Measurements from ENCODE around the gene FOXE1. TPM values are rescaled to one million over a fixed set of nuclear protein-coding genes. Genes with fewer than 3 reads are reported as not detected.

FOXE1 gene
- total and polyA plus RNA-seq, 2 of the 4 experiments (the other 2 are of a cell fraction) = under 0.01 to 0.22 TPM

GRCh38 chr9:97820373-97820772 lies 32.7 kb upstream of the FOXE1 start:
- Histone ChIP-seq H3K4ac (ENCODE audit: low read depth, low read length) (no peak overlapping the region), H4K20me1 (ENCODE audit: insufficient read depth, low read length) (no peaks in the 10 kb centered on the region), H3K9me1 (ENCODE audit: insufficient read depth, low read length) (no peaks in the 10 kb centered on the region; the same call in 1 of the 2 replicates), H3K27me3 (ENCODE audit: control insufficient read depth, insufficient read depth, low read length) (peaks cover 35% of the 10 kb centered on the region), H3K23ac (ENCODE audit: low read depth, low read length) (no peak overlapping the region), H3K4me1 (ENCODE audit: control insufficient read depth, insufficient read depth, low read length) (no peaks in the 10 kb centered on the region), H4K91ac (ENCODE audit: insufficient read depth, low read depth, low read length) (no peak overlapping the region), H2AK5ac (ENCODE audit: low read depth, low read length) (no peak overlapping the region), H4K8ac (ENCODE audit: low read depth in 2 of 2, low read length in 2 of 2) (no peak overlapping the region), H3K79me1 (ENCODE audit: low read depth in 1 of 2, low read length in 2 of 2) (no peaks in the 10 kb centered on the region), H2AFZ (replicated peaks; ENCODE audit: low read length, poor library complexity) (no peak overlapping the region), H2BK15ac (ENCODE audit: low read depth, low read length) (no peak overlapping the region), H3K4me3 (ENCODE audit: insufficient read depth, low read depth, low read length) (no peak overlapping the region), H3K18ac (ENCODE audit: low read depth, low read length) (no peak overlapping the region), H3K56ac (ENCODE audit: extremely low read depth, insufficient read depth, low read length) (no peak overlapping the region), H3K14ac (replicated peaks; ENCODE audit: low read depth, low read length) (no peak overlapping the region), H3K4me2 (ENCODE audit: low read depth, low read length) (no peak overlapping the region), H3K27ac (ENCODE audit: insufficient read depth, low read length) (no peak overlapping the region), H2AK9ac (replicated peaks; ENCODE audit: low read depth, low read length, poor library complexity) (no peak overlapping the region), H2BK20ac (ENCODE audit: low read depth, low read length) (no peak overlapping the region), H2BK120ac (ENCODE audit: low read depth, low read length) (no peak overlapping the region), H3K9me3 (ENCODE audit: control insufficient read depth, insufficient read depth, low read length) (peaks cover 2% of the 10 kb centered on the region; the same call in 1 of the 2 replicates), H3K36me3 (ENCODE audit: control insufficient read depth, insufficient read depth, low read length) (no peaks in the 10 kb centered on the region), H4K5ac (ENCODE audit: low read depth, low read length) (no peak overlapping the region), H2BK5ac (ENCODE audit: low read depth, low read length, poor library complexity, severe bottlenecking) (no peak overlapping the region), H3K9ac (ENCODE audit: low read depth, low read length) (no peak overlapping the region)
- in situ Hi-C loops (cut with MboI; ENCODE audit: low sequenced_read_pairs) (no loop called here), intact Hi-C loops (cut with micrococcal nuclease) (no loop called here), dilution Hi-C loops (cut with HindIII; ENCODE audit: low sequenced_read_pairs, unreplicated experiment) (no loop called here)
- ATAC-seq (ENCODE audit: low read depth) (no peak), DNase-seq (no peak)
- TF ChIP-seq MAFK (IDR thresholded peaks at IDR 0.05; ENCODE audit: low read depth, low read length) (no peak), MXI1 (IDR thresholded peaks at IDR 0.05; ENCODE audit: borderline replicate concordance, low read depth, low read length) (no peak), RAD21 (IDR thresholded peaks at IDR 0.05; ENCODE audit: low read length) (no peak), BHLHE40 (IDR thresholded peaks at IDR 0.05; ENCODE audit: low read depth, low read length) (no peak), NFE2L2 (IDR thresholded peaks at IDR 0.05; ENCODE audit: low read depth, low read length) (no peak), SMC3 (IDR thresholded peaks at IDR 0.05; ENCODE audit: low read depth, low read length) (no peak), CTCF (conservative IDR thresholded peaks at IDR 0.05; ENCODE audit: low read depth, low read length) (no peak), CHD1 (IDR thresholded peaks at IDR 0.05; ENCODE audit: low read depth, low read length) (no peak), RFX5 (IDR thresholded peaks at IDR 0.05; ENCODE audit: low read depth, low read length) (no peak), RCOR1 (IDR thresholded peaks at IDR 0.05; ENCODE audit: insufficient replicate concordance, low read length) (no peak), FOS (IDR thresholded peaks at IDR 0.05; ENCODE audit: low read depth, low read length) (no peak), POLR2A (IDR thresholded peaks at IDR 0.05; ENCODE audit: low read depth, low read length) (no peak), CEBPB (IDR thresholded peaks at IDR 0.05; ENCODE audit: low read depth, low read length) (no peak), MAZ (IDR thresholded peaks at IDR 0.05; ENCODE audit: borderline replicate concordance, low read depth, low read length) (no peak)
- TF ChIP-seq, protein P1, sequence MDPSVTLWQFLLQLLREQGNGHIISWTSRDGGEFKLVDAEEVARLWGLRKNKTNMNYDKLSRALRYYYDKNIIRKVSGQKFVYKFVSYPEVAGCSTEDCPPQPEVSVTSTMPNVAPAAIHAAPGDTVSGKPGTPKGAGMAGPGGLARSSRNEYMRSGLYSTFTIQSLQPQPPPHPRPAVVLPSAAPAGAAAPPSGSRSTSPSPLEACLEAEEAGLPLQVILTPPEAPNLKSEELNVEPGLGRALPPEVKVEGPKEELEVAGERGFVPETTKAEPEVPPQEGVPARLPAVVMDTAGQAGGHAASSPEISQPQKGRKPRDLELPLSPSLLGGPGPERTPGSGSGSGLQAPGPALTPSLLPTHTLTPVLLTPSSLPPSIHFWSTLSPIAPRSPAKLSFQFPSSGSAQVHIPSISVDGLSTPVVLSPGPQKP (IDR thresholded peaks at IDR 0.05; ENCODE audit: borderline replicate concordance, low read depth, low read length) = no peak
- TF ChIP-seq, protein P2, sequence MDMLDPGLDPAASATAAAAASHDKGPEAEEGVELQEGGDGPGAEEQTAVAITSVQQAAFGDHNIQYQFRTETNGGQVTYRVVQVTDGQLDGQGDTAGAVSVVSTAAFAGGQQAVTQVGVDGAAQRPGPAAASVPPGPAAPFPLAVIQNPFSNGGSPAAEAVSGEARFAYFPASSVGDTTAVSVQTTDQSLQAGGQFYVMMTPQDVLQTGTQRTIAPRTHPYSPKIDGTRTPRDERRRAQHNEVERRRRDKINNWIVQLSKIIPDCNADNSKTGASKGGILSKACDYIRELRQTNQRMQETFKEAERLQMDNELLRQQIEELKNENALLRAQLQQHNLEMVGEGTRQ (IDR thresholded peaks at IDR 0.05; ENCODE audit: low read depth, low read length) = no peak
- no CpG with 5 or more reads among the region's 1 CpG for WGBS, 2 experiments (ENCODE audit: extremely low coverage in 2 of 2, insufficient read length in 1 of 2)
- CTCF ChIA-PET = no interaction called here
- BruUV-seq (replicated peaks) = no TSS peak
- POLR2A ChIA-PET (ENCODE audit: unreplicated experiment) = no interaction called here
